ENCODE results near the gene ZIC1.
A peak's percentile ranks its signal among the peaks of the same experiment; 100 is the strongest.

The ZIC1 gene

DNA sequence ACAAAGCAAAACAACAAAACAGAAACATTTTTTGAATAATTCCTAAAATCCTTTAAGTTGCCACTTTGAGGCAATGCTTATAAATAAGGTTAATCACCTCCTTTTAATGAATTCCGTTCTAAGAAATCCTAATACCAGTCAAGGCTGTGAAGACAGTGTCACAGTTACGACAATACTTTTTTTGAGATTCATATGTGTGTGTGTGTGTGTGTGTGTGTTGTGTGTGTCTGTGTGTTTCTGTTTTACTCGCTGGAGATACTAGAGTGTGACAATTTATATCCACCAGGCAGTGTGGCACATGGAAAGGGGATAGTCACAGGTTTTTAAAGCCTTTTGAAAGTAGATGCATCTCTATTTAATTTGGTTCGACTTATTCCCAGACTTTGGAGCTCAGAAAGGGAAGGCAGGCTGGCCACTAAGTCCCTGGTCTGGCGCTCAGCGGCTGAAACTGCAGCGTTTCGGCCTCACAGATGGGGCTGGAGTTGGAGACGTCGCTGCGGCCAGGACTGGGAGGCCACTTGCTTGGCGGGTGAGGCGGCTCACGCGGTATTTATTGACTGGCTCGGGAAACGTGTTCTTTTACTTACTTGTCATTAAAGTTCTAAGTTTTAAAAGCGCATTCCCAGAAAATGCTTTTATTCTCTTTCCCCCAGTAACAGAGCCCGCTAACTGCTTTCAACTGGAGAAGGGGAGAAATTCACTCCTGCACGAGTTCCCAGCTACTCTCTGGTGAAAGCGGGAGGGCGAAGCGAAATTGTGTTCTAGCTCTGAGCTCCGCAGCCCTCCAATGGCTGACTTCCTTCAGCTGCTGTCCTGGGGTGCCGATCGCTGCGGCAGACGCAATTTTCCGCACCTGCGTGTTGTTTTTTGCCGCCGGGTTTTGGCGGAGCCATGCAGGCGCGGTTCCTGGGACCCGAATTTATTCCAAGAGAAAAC lies 13.7 kb downstream of the ZIC1 start:
- FAIRE-seq: no peak

- FAIRE-seq: no peak
These were observed 14.3 kb downstream of the ZIC1 start for GRCh38 chr3:147423537-147423797.

DNA sequence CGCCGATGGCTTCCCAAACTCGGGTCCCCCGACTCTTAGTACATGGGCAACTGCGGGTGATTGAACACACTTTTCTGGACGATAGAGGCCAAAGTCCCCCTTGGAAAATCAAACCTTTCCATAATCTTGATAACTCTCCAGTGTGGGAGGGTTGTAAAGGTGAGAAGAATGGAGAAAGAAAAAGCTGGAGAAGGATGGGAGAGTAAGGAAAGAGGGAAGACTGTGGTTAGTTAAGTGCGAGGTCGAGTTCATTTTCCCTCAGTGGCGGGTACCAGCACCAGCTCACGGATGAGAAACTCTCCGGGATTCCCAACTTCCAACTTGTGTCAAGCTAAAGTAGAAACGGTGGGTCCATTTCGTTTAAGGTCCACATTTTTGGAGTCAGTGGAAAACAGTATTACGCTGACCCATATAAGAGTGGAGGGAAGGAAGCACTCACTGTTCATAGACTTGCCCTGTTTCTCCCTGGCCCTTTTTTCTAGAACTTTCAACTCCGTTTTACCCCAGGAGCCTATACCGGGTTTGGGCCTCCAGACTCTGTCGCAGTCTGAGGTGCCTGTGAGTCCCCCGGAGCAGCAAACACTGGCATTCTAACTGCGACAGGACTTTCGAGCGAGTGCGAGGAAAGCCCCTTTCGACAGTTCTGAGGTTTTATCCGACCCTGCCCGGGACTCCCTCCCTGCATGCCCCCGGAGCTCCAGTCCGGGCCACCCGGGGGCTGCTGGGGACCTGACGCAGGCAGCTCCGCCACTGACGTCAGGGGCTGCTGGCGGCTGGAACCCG lies 14.8 kb downstream of the ZIC1 start:
- no peak for FAIRE-seq

GRCh38 chr3:147424581-147425387 lies 15.6 kb downstream of the ZIC1 start:
- FAIRE-seq: no peak

DNA sequence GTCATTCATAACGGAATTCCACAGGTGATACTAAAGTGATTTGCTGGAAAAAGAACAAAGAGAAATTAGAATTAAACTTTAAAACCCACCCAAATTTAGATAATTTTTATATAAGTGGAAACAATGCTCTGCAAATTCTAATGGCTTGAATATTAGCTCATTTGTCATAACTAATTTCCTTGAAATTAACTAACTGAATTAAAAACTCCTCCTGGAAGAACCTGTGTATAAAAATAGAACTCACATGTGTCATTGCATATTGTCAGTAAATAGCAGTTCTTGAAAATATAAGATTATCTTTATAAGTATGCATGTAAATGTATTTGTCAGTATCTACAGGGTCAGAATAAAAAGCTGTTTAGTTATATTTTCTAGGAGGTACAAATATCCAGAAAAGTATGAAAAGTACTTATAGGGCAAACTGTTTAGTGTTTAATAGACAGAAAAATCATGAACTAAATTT lies 16.3 kb downstream of the ZIC1 start:
- no peak for FAIRE-seq

- FAIRE-seq: no peak
These were observed 17.8 kb downstream of the ZIC1 start for GRCh38 chr3:147426931-147427330.

DNA sequence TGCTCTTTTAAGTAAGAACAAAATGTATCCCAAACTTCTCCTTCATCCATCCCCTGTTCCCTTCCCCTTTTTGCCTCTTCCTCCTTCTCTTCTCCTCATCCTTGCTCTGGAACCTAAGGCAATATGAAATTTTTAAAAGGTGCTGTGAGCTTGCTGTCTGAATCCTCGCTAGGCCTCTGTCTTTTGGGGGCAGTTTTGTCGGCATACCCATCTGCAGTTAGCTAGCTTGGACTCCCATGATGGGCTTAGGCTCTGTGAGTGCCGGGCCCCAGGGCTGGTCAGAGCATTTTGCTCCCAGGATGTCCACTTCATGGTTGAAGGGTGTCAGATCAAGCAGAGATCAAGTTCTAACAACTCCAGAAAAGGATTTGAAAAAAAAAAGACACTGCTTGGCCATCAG lies 18.6 kb downstream of the ZIC1 start:
- FAIRE-seq: no peak

DNA sequence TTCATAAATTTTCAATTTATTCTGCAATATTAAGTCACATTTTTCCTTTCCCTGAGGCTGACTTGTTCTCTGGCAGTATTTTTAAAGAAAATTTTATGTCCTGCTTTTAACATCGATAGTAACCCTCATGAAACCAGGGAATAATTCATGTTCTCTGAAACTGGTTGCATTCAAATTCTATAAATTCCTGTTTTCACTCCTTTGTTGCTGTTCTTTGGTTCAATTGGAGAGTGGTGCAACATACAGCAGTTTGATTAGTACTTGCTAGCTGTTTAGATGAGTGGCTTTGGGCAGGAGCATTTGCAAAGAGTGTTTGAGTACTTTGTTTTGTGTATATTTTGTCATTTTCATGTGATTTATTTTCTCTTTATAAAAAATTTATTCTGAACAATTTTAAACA lies 19.2 kb downstream of the ZIC1 start:
- no peak for FAIRE-seq

- no peak for FAIRE-seq
These were observed 19.6 kb downstream of the ZIC1 start for GRCh38 chr3:147428754-147429153.

- no peak for FAIRE-seq
These were observed 22.6 kb downstream of the ZIC1 start for GRCh38 chr3:147431751-147432150.

GRCh38 chr3:147447224-147447623 lies 38.1 kb downstream of the ZIC1 start:
- peak; percentile 50 for FAIRE-seq

DNA sequence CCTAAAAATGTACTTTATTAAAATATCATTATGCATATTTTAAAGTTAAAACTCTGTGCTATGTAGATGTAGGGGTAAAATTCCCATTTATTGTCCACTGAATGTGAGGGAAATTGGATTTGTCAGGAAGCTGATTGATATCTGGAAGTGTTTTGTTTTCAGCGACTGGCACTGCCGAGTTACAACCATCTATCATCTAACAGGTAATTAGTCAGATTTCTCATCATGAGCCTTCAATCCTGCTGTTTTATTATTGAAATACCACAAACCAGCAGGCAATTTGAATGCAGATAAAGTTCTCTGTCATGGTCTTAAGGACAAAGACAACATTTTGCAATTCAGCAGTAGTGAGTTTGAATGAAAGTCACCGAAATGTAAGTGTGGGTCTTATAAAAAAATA lies 40.5 kb downstream of the ZIC1 start:
- FAIRE-seq: no peak

GRCh38 chr3:147458995-147459704 lies 50.0 kb downstream of the ZIC1 start:
- FAIRE-seq: no peak

GRCh38 chr3:147462856-147463255 lies 53.7 kb downstream of the ZIC1 start:
- no peak for FAIRE-seq
